Activated CD8-positive, alpha-beta T cell treated with anti-CD3 and anti-CD28 coated beads, Interleukin-2, amount 10 ng/mL, durations not matched to agents 7 days and 5 days (primary cell): Measurements from ENCODE around the gene FREY1. TPM values are rescaled to one million over a fixed set of nuclear protein-coding genes. Genes with fewer than 3 reads are reported as not detected.

ENCODE experiments used
- ATAC-seq: fragments of 150-1000 bp; cut with Tn5 transposase; one replicate; pipeline ENCODE4 v1.10.0; 2021; ENCODE audit warnings: moderate library complexity
- CTCF ChIA-PET: fragments of 350-600 bp; sonication (Branson Sonifier 250); formaldehyde crosslinking; loops from one replicate; lab custom pipeline; 2021; ENCODE audit warnings: antibody characterized with exemption; lab: Charles Lee
- POLR2A ChIA-PET: fragments of 350-600 bp; sonication (Branson Sonifier 250); formaldehyde crosslinking; loops from one replicate; lab custom pipeline; 2021; ENCODE audit warnings: antibody characterized with exemption; lab: Charles Lee
- DNase-seq: peaks from one replicate; pipeline ENCODE4 v3.0.0-alpha.2; 2020
- H3K27ac Mint-ChIP-seq: one replicate; pipeline ENCODE4 v1.8.0; 2021; ENCODE audit warnings: mild to moderate bottlenecking, mixed read lengths
- H3K27me3 Mint-ChIP-seq: one replicate; pipeline ENCODE4 v1.8.0; 2021; ENCODE audit warnings: low read depth, mixed read lengths
- H3K36me3 Mint-ChIP-seq: one replicate; pipeline ENCODE4 v1.8.0; 2021; ENCODE audit warnings: low read depth, mixed read lengths
- H3K4me1 Mint-ChIP-seq: one replicate; pipeline ENCODE4 v1.8.0; 2021; ENCODE audit warnings: low read depth, mixed read lengths
- H3K4me3 Mint-ChIP-seq: one replicate; pipeline ENCODE4 v1.8.0; 2021; ENCODE audit warnings: mild to moderate bottlenecking, mixed read lengths
- H3K9me3 Mint-ChIP-seq: one replicate; pipeline ENCODE4 v1.8.0; 2022; ENCODE audit warnings: mixed read lengths; ENCODE audit not compliant: insufficient read depth
- total RNA-seq, 2 experiments: library from RNA; stranded (reverse); gene quantifications; one replicate each; pipeline ENCODE4 v1.2.3, GENCODE V29; 2021

FREY1 gene
- 1 to 10 TPM; 2.1 TPM for total RNA-seq

- peaks cover 11% of the 10 kb centered on the region for H3K36me3 Mint-ChIP-seq
- POLR2A ChIA-PET: interaction anchor here (0.7 kb wide), 1 partner anchor 11 kb away, joined by 4 read pairs; the partner anchor contains the start of gene PEX16
- DNase-seq (no peak), ATAC-seq (no peak)
- H3K27me3 Mint-ChIP-seq: no peaks in the 10 kb centered on the region
- H3K4me1 Mint-ChIP-seq: peaks cover 11% of the 10 kb centered on the region
- no peak within 1 kb of the TSS for H3K27ac Mint-ChIP-seq
- no peak within 1 kb of the TSS for H3K4me3 Mint-ChIP-seq
- H3K9me3 Mint-ChIP-seq: no peaks in the 10 kb centered on the region
- CTCF ChIA-PET: no interaction called here
These were observed at the start of gene FREY1 for GRCh38 chr11:45906965-45907611. Gene FREY1 (minus strand): TSS chr11:45907271. CDS start chr11:45907245, 26 bp downstream.

GRCh38 chr11:45949992-45950407 lies 42.9 kb upstream of the FREY1 start:
- ATAC-seq (no peak), DNase-seq (no peak)
- H3K27me3 Mint-ChIP-seq: no peaks in the 10 kb centered on the region
- no peak overlapping the region for H3K4me3 Mint-ChIP-seq
- no peaks in the 10 kb centered on the region for H3K9me3 Mint-ChIP-seq
- ChIA-PET CTCF (interaction anchor here (1.1 to 7.1 kb wide), 3 partner anchors 16 to 34 kb away, joined by 3 to 58 read pairs (median 4); no protein-coding TSS in a partner anchor), POLR2A (interaction anchor here (0.6 kb wide), 1 partner anchor 10 kb away, joined by 5 read pairs; no protein-coding TSS in a partner anchor)
- no peak overlapping the region for H3K27ac Mint-ChIP-seq
- no peaks in the 10 kb centered on the region for H3K4me1 Mint-ChIP-seq
- H3K36me3 Mint-ChIP-seq: peaks cover 15% of the 10 kb centered on the region

- Mint-ChIP-seq H3K27me3 (no peaks in the 10 kb centered on the region), H3K27ac (no peak overlapping the region), H3K4me1 (no peaks in the 10 kb centered on the region), H3K9me3 (no peaks in the 10 kb centered on the region), H3K4me3 (no peak overlapping the region), H3K36me3 (peaks cover 14% of the 10 kb centered on the region)
- ChIA-PET CTCF (interaction anchor here (0.6 to 7.1 kb wide), 2 partner anchors 13 to 17 kb away, joined by 3 to 58 read pairs; no protein-coding TSS in a partner anchor), POLR2A (no interaction called here)
- ATAC-seq (no peak), DNase-seq (no peak)
These were observed 41.3 kb upstream of the FREY1 start for GRCh38 chr11:45948356-45948755.

- Mint-ChIP-seq H3K27me3 (no peaks in the 10 kb centered on the region), H3K4me1 (no peaks in the 10 kb centered on the region), H3K36me3 (peaks cover 14% of the 10 kb centered on the region), H3K4me3 (no peak overlapping the region), H3K27ac (no peak overlapping the region), H3K9me3 (no peaks in the 10 kb centered on the region)
- ATAC-seq (no peak), DNase-seq (no peak)
- ChIA-PET CTCF (interaction anchor here (0.6 to 7.1 kb wide), 2 partner anchors 14 to 18 kb away, joined by 3 to 58 read pairs; no protein-coding TSS in a partner anchor), POLR2A (no interaction called here)
These were observed 40.8 kb upstream of the FREY1 start for GRCh38 chr11:45947885-45948284.

- Mint-ChIP-seq H3K27ac (no peak overlapping the region), H3K4me3 (no peak overlapping the region), H3K27me3 (no peaks in the 10 kb centered on the region), H3K36me3 (peaks cover 14% of the 10 kb centered on the region), H3K4me1 (no peaks in the 10 kb centered on the region), H3K9me3 (no peaks in the 10 kb centered on the region)
- no peak for ATAC-seq
- ChIA-PET CTCF (interaction anchor here (1.1 to 1.6 kb wide), 3 partner anchors 20 to 293 kb away, joined by 3 to 6 read pairs (median 3); no protein-coding TSS in a partner anchor), POLR2A (no interaction called here)
- DNase-seq: no peak
These were observed 38.4 kb upstream of the FREY1 start for GRCh38 chr11:45945397-45945999.

- Mint-ChIP-seq H3K9me3 (no peaks in the 10 kb centered on the region), H3K4me1 (no peaks in the 10 kb centered on the region), H3K36me3 (peaks cover 11% of the 10 kb centered on the region), H3K27ac (no peak overlapping the region), H3K4me3 (no peak overlapping the region), H3K27me3 (no peaks in the 10 kb centered on the region)
- ChIA-PET CTCF (interaction anchor here (1.1 to 1.4 kb wide), 2 partner anchors 23 to 69 kb away, joined by 3 to 6 read pairs; no protein-coding TSS in a partner anchor), POLR2A (no interaction called here)
- no peak for ATAC-seq
- no peak for DNase-seq
These were observed 35.3 kb upstream of the FREY1 start for GRCh38 chr11:45942381-45942780.

- H3K27me3 Mint-ChIP-seq: no peaks in the 10 kb centered on the region
- peaks cover 8% of the 10 kb centered on the region for H3K36me3 Mint-ChIP-seq
- no peak overlapping the region for H3K4me3 Mint-ChIP-seq
- H3K4me1 Mint-ChIP-seq: no peaks in the 10 kb centered on the region
- CTCF ChIA-PET: interaction anchor here (0.9 to 1.4 kb wide), 2 partner anchors 65 to 68 kb away, joined by 3 to 4 read pairs; no protein-coding TSS in a partner anchor
- POLR2A ChIA-PET: no interaction called here
- no peak for ATAC-seq
- no peaks in the 10 kb centered on the region for H3K9me3 Mint-ChIP-seq
- H3K27ac Mint-ChIP-seq: no peak overlapping the region
- no peak for DNase-seq
These were observed 34.2 kb upstream of the FREY1 start for GRCh38 chr11:45941285-45941684.

GRCh38 chr11:45939836-45940235 lies 32.8 kb upstream of the FREY1 start:
- Mint-ChIP-seq H3K36me3 (peaks cover 5% of the 10 kb centered on the region), H3K27ac (no peak overlapping the region), H3K4me1 (no peaks in the 10 kb centered on the region), H3K9me3 (no peaks in the 10 kb centered on the region), H3K27me3 (no peaks in the 10 kb centered on the region), H3K4me3 (no peak overlapping the region)
- ATAC-seq (no peak), DNase-seq (no peak)
- ChIA-PET CTCF (interaction anchor here (1.3 kb wide), 1 partner anchor 25 kb away, joined by 5 read pairs; no protein-coding TSS in a partner anchor), POLR2A (interaction anchor here (0.6 kb wide), 1 partner anchor 10 kb away, joined by 5 read pairs; no protein-coding TSS in a partner anchor)

- peaks cover 5% of the 10 kb centered on the region for H3K36me3 Mint-ChIP-seq
- ChIA-PET CTCF (interaction anchor here (3.6 kb wide), 1 partner anchor 27 kb away, joined by 19 read pairs; no protein-coding TSS in a partner anchor), POLR2A (no interaction called here)
These were observed 30.8 kb upstream of the FREY1 start for GRCh38 chr11:45937916-45938315.

GRCh38 chr11:45936511-45937054 lies 29.5 kb upstream of the FREY1 start:
- Mint-ChIP-seq H3K9me3 (no peaks in the 10 kb centered on the region), H3K27me3 (no peaks in the 10 kb centered on the region), H3K4me1 (peaks cover 1% of the 10 kb centered on the region), H3K4me3 (no peak overlapping the region), H3K27ac (no peak overlapping the region), H3K36me3 (peaks cover 7% of the 10 kb centered on the region)
- ATAC-seq: no peak
- POLR2A ChIA-PET: interaction anchor here (1.0 kb wide), 1 partner anchor 9 kb away, joined by 3 read pairs; no protein-coding TSS in a partner anchor
- CTCF ChIA-PET: interaction anchor here (3.6 kb wide), 1 partner anchor 29 kb away, joined by 19 read pairs; no protein-coding TSS in a partner anchor
- no peak for DNase-seq

More at GRCh38 chr11:45937916-45938315, 30.8 kb upstream of the FREY1 start:
- no peak for DNase-seq
- Mint-ChIP-seq H3K27ac (no peak overlapping the region), H3K4me3 (no peak overlapping the region), H3K4me1 (no peaks in the 10 kb centered on the region), H3K9me3 (no peaks in the 10 kb centered on the region), H3K27me3 (no peaks in the 10 kb centered on the region)
- no peak for ATAC-seq

GRCh38 chr11:45935349-45936064 lies 28.4 kb upstream of the FREY1 start:
- ChIA-PET POLR2A (no interaction called here), CTCF (interaction anchor here (3.6 kb wide), 1 partner anchor 30 kb away, joined by 19 read pairs; no protein-coding TSS in a partner anchor)
- Mint-ChIP-seq H3K27me3 (no peaks in the 10 kb centered on the region), H3K27ac (no peak overlapping the region), H3K36me3 (peaks cover 7% of the 10 kb centered on the region), H3K9me3 (no peaks in the 10 kb centered on the region), H3K4me1 (peaks cover 10% of the 10 kb centered on the region), H3K4me3 (no peak overlapping the region)
- ATAC-seq (no peak), DNase-seq (no peak)
